Right lobe of liver (tissue), 6 donors: ENCODE results near the gene LPAR2. TPM values are rescaled to one million over a fixed set of nuclear protein-coding genes. Genes with fewer than 3 reads are reported as not detected.
A peak's percentile ranks its signal among the peaks of the same experiment; 100 is the strongest.

Experiments
- ATAC-seq, 4 donors: fragments of 200-7000 bp; cut with Tn5 transposase; one replicate each; pipeline ENCODE4 v1.9.1; 2020; ENCODE audit warnings: mild to moderate bottlenecking in 4 of 4, moderate library complexity in 4 of 4
- DNase-seq, 3 donors: peaks; one replicate each; pipeline ENCODE4 v3.0.0-alpha.2; 2020
- H3K27ac ChIP-seq, 3 donors: fragments of 200-600 bp; one replicate each; pipeline ENCODE4 v1.8.0; 2022
- H3K27me3 ChIP-seq, 2 donors: fragments of 200-600 bp; one replicate each; pipeline ENCODE4 v1.8.0; 2022
- H3K36me3 ChIP-seq, 4 donors: fragments of 200-600 bp; sonication (generic) in 1 of 4; one replicate each; pipeline versions ENCODE4 v1.5.1 to v1.8.0; 2017 to 2022; ENCODE audit warnings: control low read depth in 1 of 4
- H3K4me1 ChIP-seq, 4 donors: fragments of 200-600 bp; sonication (generic) in 1 of 4; one replicate each; pipeline versions ENCODE4 v1.5.1 to v1.8.0; 2017 to 2022; ENCODE audit warnings: control low read depth in 1 of 4
- H3K4me3 ChIP-seq, 3 donors: fragments of 200-600 bp; one replicate each; pipeline ENCODE4 v1.8.0; 2022
- H3K9me3 ChIP-seq, 4 donors: fragments of 200-600 bp; sonication (generic) in 1 of 4; one replicate each; pipeline versions ENCODE4 v1.5.1 to v1.8.0; 2017 to 2022; ENCODE audit warnings: control low read depth in 1 of 4
- POLR2A ChIP-seq: fragments of 450-650 bp; IDR thresholded peaks from one replicate; pipeline ENCODE4 v1.6.1; 2017; ENCODE audit warnings: antibody characterized with exemption, mild to moderate bottlenecking
- WGBS: methylation state at CpG from one replicate; pipeline ENCODE4 v1.1.6; 2018; ENCODE audit warnings: low coverage, low lambda C conversion rate; ENCODE audit not compliant: insufficient coverage; ENCODE audit errors: missing lambda C conversion rate; 5-methylcytosine and 5-hydroxymethylcytosine counted together
- intact Hi-C, 2 donors: fragments of 100-400 bp; cut with DNase I; formaldehyde crosslinking; loops; one replicate each; pipeline versions ENCODE4 v1.11.2 to v1.14.1; 2022
- total RNA-seq, 6 experiments: library from RNA; depleted of rRNA in 2 of 6; stranded (reverse); fragments of >200 nt in 2 of 6; fragmentation: NEBNext Ultra II Directional in 3 of 6; extraction: Animal tissue kit (Norgen Biotek cat#: 25700) in 3 of 6; gene quantifications; one replicate each; pipeline versions ENCODE4 v1.1.0 to v1.2.4, GENCODE V29; 2016 to 2023
- TF ChIP-seq, protein P1 (sequence below), 4 donors: fragments of 200-600 bp in 3 of 4; fragments of 450-650 bp in 1 of 4; IDR thresholded peaks; one replicate each; pipeline versions ENCODE4 v1.5.1 to v1.8.0; 2016 to 2022; ENCODE audit warnings: antibody characterized with exemption in 4 of 4, mild to moderate bottlenecking in 2 of 4
- donor health status: DM: no; HTN: yes; CAD: no.
- donor health status: DM: no; HTN: no; CAD: no.
- donor health status: DM: no; HTN: no; CAD: no.
- donor health status: DM: no; HTN: yes; CAD: no.
- donor health status: DM: no; HTN: yes; CAD: no.

LPAR2 gene
- total RNA-seq, 6 experiments from 2014 or later: 1.7 to 2.7 (median 2.2) TPM

DNA sequence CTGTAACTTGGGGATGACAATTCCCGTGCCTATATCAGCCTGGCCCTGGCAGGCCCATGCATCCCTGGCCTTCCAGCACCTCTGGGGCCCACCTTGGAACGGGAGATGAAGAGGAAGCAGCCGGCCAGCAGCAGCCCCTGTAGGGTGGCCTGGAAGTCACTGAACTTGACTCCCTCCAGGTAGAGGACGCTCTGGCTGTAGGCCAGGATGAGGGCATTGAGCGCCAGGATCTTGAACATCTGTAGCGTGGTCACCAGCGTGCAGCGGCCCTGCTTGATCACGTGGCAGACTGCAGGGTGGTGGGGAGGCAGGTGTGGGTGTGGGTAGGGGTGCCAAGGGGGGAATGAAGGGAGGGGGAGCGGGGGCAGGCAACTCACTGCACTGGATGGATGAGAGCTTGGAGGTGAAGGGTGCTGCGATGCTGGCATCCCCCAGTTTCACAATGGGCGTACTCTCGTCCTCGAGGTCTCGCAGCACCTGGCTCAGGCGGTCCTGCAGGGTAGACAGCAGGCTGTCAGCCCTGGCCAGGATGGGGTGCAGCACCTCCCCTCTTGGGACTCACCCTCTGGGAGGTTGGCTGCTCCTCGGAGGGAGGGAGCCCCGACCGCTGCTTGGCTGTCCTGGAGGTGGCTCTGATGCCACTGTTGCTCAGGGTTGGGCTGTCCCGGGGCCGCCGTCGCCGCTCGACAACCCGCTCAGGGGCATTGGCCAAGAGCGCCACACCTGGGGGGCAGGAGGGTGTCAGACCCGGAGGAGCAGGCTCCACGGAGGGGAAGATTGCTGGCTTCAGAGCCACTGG lies 19.2 kb upstream of the LPAR2 start:
- Histone ChIP-seq H3K27me3 (no peaks in the 10 kb centered on the region), H3K27ac (no peak overlapping the region), H3K4me1 (no peaks in the 10 kb centered on the region), H3K4me3 (no peak overlapping the region), H3K36me3 (peaks cover 0 to 55% (median 16%) of the 10 kb centered on the region in 4 donors), H3K9me3 (no peaks in the 10 kb centered on the region)
- TF ChIP-seq POLR2A: no peak
- TF ChIP-seq, protein P1, sequence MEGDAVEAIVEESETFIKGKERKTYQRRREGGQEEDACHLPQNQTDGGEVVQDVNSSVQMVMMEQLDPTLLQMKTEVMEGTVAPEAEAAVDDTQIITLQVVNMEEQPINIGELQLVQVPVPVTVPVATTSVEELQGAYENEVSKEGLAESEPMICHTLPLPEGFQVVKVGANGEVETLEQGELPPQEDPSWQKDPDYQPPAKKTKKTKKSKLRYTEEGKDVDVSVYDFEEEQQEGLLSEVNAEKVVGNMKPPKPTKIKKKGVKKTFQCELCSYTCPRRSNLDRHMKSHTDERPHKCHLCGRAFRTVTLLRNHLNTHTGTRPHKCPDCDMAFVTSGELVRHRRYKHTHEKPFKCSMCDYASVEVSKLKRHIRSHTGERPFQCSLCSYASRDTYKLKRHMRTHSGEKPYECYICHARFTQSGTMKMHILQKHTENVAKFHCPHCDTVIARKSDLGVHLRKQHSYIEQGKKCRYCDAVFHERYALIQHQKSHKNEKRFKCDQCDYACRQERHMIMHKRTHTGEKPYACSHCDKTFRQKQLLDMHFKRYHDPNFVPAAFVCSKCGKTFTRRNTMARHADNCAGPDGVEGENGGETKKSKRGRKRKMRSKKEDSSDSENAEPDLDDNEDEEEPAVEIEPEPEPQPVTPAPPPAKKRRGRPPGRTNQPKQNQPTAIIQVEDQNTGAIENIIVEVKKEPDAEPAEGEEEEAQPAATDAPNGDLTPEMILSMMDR (IDR thresholded peaks at IDR 0.05): no peak
- WGBS: 85% methylated on average over 5 of the region's 29 CpGs
- DNase-seq (no peak), ATAC-seq (no peak)
- intact Hi-C loops: loop anchor here (5.0 kb wide), 1 partner anchor 115 kb away; no protein-coding TSS in a partner anchor

DNA sequence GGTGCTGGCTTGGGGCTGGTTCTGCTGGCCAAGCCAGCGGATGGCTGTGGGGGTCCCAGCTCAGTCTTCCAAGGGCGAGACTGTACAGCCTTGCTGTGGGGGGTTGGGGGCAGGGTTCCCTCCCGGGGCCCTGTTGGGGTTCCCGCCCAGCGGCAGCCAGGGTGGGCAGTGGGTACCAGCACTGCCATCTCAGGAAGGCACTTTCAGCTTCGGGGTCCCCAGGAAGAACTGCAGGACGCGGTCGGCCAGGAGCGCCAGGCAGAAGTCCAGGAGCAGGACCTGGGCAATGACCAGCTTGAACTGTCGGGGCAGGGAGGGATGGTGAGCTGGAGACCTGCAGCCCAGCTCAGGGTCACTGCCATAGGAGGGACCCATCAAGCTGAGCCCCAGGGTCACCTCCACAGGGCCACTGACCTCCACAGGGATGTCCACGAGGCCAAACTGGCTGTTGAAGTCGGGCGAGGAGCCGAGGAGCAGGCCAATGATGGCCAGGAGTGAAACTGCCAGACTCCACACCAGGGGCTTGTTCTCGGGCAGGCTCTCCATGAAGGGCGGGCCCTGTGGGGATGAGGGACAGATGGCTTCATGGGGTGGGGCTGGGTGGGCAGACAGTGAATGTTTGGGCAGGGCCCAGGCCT lies 17.3 kb upstream of the LPAR2 start:
- 83% methylated on average over 1 of the region's 17 CpGs for WGBS
- TF ChIP-seq POLR2A: no peak
- TF ChIP-seq, protein P1 (IDR thresholded peaks at IDR 0.05): no peak
- no peaks in the 10 kb centered on the region for H3K9me3 ChIP-seq
- no peaks in the 10 kb centered on the region for H3K27me3 ChIP-seq
- no peaks in the 10 kb centered on the region for H3K4me1 ChIP-seq
- H3K27ac ChIP-seq: no peak overlapping the region
- peaks cover 0 to 37% (median 12%) of the 10 kb centered on the region in 4 donors for H3K36me3 ChIP-seq
- ATAC-seq (no peak), DNase-seq (no peak)
- intact Hi-C loops: loop anchor here (5.0 kb wide), 1 partner anchor 113 kb away; no protein-coding TSS in a partner anchor
- H3K4me3 ChIP-seq: no peak overlapping the region

DNA sequence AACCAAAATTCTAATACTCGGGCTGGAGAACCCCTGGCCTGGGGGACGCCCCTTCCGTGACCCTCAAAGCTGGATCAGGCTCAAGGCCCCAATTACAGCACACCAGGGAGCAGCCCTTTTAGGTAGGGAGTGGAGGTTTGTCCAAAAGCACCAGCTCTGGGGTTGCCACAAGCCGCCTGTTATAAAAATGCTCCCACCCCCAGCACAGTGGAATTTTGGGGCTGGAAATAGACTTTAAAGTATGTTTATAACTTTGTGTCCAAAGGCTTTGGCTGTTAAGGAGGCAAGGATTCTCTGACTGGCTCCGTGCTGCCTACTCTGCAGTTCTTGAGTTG lies 16.0 kb upstream of the LPAR2 start:
- intact Hi-C loops: no loop called here
- DNase-seq (no peak), ATAC-seq (no peak)
- no peaks in the 10 kb centered on the region for H3K4me1 ChIP-seq
- peaks cover 0 to 36% (median 12%) of the 10 kb centered on the region in 4 donors for H3K36me3 ChIP-seq
- H3K9me3 ChIP-seq: no peaks in the 10 kb centered on the region
- 69% methylated on average over 2 of the region's 5 CpGs for whole genome bisulfite sequencing
- TF ChIP-seq, protein P1 (IDR thresholded peaks at IDR 0.05): peak in 1 of 4 donors; percentile 2
- no peak for TF ChIP-seq POLR2A
- peak overlapping the region in 1 of 3 donors; percentile 67 for H3K27ac ChIP-seq
- H3K27me3 ChIP-seq: no peaks in the 10 kb centered on the region
- peak overlapping the region in 2 of 3 donors; percentile 64 to 66 for H3K4me3 ChIP-seq

DNA sequence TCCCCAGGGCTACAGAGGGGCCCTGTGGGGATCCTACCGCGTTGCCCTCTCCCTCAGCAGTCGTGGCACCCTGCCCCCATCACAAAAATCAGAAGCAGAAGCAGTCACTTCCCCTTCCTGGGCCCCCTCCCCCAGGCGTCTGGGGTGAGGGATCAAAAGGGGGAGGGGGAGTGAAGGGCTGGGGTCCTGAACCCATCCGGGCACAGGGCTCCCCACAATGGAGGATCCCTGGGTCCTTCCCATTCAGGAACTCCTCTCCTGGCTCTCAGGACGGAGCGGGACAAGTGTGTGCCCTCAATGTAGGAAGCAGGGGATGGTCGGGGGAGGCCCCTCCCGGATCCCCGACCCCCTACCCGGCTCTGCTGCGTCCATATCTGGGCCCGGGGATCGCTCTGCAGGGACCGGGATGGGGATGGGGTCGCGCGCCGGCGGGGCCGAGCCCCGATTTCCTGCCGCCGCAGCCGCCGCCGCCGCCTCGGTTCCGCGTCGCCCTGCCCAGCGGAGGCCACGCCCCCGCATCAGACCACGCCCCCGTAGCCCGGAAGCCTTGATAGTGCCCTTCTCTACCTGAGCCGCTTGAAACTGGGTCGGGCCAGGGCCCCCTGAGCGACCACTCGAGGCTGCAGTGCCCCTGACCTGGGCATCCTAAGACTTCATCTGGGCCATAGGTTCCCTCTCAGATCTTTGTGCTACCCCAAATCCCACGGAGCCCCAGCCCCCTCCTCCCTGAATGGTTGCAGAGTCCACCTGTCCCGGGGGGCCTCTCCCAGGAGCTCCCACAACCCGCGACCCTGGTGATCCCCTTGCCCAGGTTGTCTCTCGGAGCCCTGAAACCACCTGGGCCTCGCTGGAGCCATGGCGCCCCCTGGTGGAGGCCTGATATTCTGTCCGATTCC lies 15.4 kb upstream of the LPAR2 start, which contains the start of gene GMIP:
TSS of gene GMIP (minus strand) at position 500 of the 896 bp plus-strand sequence. CDS start at position 372, 128 bp downstream.
- Histone ChIP-seq H3K9me3 (no peaks in the 10 kb centered on the region), H3K36me3 (peaks cover 0 to 36% (median 12%) of the 10 kb centered on the region in 4 donors), H3K27me3 (no peaks in the 10 kb centered on the region), H3K4me1 (no peaks in the 10 kb centered on the region), H3K4me3 (peak within 1 kb of the TSS; percentile 64 to 83 (median 66)), H3K27ac (peak within 1 kb of the TSS; percentile 67 to 74 (median 68))
- DNase-seq (peak; percentile 84 to 87 (median 86)), ATAC-seq (peak; percentile 88 to 94 (median 91))
- peak; percentile 71 for TF ChIP-seq POLR2A
- TF ChIP-seq, protein P1 (IDR thresholded peaks at IDR 0.05): peak; percentile 68 to 81 (median 78)
- intact Hi-C loops: no loop called here
- WGBS: 0% methylated on average over 2 of the region's 50 CpGs
